ENCODE measurements around the gene LEF1.

Gene LEF1

DNA sequence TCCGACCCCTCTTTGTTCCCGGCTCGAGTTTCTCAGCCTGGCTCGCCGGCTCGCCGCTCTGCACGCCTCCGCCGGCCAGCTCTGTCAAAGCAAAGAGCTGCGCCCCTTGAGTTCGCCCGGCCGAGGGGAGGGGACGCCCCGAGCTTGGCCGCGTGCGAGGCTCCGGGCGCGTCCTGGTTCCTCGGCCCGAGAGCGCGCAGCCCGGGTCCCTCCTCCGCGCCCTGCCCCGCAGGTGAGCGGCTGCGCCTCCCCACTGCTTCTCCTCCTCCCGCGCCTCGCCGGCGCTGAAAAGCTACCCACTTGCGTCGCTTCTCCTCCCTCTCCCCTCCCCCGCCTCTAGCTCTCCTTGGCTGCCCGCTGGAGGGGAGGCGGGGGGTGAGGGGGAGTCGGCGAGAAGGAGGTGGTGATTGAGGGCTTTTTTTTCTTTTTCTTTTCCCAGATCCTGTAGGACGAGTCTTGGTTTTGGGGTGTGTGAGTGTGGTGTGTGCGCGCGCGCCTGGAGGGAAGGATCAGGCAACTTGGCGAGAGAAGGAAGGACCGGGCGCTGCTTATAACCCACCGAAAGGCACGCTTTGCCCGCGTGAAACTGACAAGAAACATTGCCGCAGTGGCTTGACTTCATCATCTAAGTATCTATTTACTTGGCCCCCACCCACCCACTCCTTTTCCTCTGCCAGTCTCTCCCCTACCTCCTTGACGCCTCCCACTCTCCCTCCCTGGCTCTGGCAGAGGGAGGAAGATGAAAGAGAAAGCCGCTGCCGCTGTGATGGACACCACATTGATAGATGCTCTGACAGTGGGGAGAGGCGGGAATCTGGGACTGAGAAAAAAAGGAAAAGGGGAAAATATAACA lies at the start of gene LEF1:
Gene LEF1, minus strand, starts transcription at position 262 of the 853 bp plus-strand sequence. CDS start 1,165 bp downstream, outside the sequence.
- no peak for DNase-seq

DNA sequence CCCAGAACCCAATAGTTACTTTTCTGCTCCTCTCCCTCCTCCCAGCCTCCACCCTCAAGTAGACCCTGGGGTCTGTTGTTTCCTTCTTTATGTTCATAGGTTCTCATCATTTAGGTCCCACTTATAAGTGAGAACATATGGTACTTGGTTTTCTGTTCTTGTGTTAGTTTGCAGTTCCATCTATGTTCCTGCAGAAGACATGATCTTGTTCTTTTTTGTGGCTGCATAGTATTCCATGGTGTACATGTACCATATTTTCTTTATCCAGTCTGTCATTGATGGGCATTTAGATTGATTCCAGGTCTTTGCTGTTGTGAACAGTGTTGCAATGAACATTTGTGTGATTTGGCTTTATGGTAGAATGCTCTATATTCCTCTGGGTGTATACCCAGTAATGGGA lies 47.8 kb upstream of the LEF1 start:
- no peak for DNase-seq

DNA sequence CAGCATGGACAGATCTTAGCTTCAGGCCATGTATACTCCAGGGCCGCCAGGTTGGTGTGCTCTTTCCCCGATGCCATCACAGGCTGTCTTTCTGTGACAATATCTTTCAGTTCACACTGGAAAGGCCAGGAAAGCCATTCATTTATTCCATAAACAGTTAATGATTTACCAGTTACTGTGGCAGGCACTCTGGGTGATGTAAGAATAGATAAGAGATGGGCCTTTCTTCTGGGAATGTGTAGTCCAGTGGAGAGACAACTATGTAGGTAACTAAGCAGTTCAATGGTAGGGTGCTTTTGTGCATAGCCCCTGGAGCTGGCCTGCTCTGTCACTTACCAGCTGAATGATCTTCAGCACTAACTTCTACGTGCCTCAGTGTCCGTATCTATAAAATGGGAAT lies 46.3 kb upstream of the LEF1 start:
- no peak for DNase-seq

DNA sequence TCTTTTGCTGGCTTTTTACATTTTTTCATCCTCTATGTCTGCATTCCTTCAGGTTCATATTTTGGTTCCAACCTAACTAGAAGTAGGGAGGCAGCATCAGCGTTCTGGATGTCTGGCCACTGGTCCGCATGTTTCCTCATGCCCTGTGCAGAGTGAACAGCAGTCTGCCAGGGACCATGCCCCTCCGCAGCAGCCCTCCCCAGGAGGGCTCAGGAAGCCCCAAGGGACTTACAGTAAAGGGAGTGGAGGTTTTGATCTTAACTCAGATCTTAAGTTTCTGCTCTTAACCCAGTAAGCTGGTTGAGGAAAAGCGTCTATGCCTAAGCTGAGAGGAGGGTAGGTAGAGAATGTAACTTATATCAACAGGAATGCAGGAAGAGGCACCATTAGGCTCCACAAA lies 45.0 kb upstream of the LEF1 start:
- DNase-seq: no peak

DNA sequence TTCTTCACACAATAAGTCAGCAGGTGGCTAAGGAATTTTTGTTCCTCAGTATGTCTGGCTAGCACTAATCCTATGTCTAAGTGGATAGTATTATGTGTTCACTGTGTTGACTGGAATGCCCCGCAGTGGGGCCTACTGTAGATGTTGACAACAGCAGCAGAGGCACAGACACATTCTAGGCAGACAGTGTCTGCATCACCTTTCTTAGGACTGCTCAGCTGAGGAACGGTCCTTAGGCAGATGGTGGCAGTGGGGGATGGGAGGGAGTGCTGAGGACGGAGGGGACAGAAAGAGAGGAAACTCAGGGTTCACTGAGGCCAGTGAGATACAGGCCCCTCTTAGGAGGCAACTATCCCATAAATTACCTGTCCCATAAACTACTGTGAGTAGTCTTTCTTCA lies 44.6 kb upstream of the LEF1 start:
- DNase-seq: no peak

DNA sequence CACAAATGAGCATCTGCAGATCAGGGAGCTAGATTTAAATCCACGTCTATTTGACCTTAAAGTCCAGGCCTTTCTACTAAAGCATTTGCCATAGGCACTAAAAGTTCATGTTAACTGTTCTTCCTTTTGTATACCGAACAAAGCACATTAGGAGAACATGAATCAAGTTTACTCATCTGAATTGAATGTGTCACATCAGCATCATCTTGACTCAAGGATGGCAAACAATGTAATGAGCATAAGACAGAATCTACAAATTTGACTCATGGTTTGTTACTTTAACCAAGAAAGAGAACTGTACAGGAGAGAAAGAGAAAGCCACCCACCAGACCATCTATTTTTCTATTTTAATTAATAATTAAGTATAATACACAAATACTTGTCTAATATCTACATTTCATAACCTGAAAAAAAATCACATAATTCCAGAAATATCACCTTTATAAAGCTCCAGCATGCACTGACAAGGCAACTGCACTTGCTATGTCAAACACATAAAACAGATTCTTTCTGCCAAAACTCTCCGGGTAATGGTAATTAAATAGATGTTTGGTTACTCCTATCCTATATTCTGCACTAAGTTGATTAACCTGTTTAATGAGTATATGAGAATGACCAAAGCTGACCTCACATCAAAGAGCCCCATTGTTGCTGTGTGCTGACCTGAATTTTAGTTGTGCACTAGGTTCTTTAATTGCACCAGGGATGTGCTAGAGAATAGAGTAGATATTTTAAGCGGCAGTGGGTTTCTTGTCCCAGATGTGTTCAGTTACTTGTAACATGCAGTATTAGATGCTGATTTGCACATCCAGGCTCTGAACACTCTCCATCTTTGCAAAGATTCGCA lies 42.5 kb upstream of the LEF1 start:
- no peak for DNase-seq

DNA sequence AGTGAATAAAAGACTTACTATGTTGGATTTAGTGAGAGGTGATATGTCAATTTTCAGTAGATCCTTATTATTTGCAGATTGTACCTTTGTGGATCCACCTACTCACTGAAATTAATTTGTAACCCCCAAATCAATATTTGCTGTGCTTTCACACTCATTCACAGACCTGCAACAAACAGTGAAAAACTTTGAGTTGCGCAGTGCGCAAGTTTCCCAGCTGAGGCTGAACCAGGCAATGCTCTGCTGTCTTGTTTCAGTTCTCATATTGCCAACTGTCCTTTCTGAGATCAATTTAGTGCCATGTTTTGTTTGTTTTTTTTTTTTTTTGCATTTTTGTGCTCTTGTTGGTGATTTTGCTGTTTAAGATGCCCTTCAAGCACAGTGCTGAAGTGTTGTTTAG lies 40.8 kb upstream of the LEF1 start:
- no peak for DNase-seq

DNA sequence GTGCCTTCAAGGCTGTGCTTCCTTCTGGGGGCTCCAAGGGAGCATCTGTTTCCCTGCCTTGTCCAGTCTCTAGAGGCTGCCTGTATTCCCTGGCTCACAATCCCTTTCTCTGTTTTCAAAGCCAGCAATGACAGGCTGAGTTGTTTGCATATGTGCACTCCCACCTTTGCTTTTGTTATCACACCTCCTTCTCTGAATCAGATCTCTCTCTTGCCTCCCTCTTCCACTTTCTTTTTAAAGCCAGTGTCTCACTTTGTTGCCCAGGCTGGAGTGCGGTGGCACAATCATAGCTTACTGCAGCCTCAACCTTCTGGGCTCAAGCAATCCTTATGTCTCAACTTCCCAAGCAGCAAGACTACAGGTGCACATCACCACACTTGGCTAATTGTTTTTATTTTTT lies 37.1 kb upstream of the LEF1 start:
- DNase-seq: no peak

DNA sequence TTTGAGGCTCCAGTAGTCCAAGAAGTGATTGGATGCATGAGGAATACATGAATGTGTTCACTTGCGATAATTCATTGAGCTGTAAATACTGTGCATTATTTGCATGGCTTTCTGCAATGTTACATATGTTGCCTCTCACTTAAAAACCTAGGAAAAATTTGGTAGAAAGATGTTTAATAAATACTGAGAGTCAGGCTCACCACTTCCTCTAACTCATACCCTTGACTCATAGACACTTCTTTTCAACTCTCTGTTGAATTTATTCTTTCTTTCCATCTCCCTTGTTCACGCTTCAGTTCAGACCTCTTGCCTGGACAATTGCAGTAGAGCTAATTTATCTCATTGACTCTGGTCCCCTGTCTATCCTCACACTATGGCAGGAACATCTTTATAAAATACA lies 35.8 kb upstream of the LEF1 start:
- no peak for DNase-seq

DNA sequence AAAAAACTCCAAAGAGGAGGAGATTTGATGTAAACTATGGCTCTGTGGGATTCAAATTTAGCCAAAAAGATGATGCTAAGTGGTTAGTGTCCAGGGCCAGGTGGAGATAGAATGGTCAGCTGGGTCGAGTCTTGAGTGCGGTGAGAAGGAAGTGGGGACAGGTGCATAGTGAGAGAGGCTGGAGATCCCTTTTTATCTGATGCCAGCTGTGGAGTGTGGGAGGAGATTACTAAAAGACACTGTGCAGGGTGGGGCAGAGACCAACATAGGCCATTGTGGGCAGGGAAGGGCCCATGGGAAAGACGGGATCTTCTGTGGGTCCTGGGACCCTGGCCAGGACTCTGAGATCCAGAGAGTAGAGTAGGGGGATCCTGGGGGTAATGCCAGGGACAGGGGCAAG lies 34.6 kb upstream of the LEF1 start:
- no peak for DNase-seq

DNA sequence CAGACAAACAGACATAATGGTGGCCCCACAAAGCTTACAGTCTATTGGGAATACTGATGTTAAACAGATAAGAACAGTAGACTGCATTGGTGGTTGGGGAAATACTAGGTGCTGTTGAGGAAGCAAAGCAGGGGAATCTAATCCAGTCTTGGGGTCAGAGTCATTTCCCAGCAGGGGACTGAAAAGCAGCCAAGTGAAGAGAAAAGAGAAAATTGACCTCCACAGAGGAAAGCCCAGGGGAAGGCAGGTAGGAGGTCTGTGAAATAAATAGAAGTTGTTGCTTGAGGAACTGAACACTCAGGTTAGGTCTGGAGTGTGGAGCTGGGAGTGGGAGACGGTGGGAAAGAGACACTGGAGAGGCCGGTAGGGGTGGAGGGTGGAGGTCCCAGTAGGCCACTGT lies 33.0 kb upstream of the LEF1 start:
- no peak for DNase-seq

DNA sequence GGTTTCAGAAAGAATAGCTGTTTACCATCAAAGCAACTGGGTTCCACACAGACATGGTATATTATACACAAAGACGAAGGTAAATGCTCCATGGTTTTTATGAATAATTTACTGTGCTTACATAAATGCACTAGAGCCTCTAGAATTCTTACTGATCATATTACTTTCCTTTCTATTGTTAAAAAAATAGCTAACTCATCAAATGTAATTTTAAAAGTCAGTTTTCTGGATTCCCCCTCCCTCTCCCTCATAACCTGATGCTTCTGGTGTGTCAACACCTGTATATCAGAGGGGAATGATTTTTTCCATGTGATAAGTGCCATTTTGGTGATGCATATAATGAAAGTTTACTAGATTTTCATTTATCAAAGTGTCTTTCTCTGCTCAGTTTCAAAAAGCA lies 31.1 kb upstream of the LEF1 start:
- no peak for DNase-seq

DNA sequence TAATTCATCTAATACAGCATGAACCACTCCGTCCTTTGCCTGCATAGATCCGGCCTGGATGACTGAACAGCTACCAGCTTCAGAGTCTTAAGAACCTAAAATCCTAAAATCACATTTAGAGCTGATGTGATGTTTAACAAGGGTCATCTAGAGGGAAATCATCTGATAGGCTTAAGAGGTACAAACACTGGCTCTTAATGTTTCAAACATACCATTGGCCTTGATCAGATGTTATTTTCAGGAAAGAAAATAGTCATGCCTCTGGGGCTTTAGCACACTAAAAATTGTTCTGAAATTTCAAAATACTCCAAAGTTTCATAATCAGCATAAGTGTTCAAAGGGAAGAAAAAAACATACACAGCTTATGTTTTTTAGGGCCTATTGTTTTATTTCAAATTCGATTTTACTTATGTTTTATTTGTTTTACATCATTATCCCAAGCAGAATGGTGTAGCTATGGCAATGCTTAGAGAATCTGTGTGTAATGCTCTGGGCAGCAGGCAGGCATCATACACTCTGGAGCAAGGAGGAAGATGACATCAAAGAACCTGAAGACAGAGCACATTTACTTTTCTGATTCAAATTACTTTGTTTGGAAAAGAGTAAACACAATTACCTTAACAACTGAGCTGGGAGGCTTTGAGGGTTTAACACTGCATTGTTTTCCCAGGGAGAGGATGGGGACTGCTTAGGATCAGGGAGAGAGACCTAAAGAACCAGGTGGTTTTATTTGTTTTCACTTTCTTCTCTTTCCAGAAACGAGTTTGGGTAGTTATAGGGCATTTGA lies 25.3 kb upstream of the LEF1 start:
- DNase-seq: no peak

DNA sequence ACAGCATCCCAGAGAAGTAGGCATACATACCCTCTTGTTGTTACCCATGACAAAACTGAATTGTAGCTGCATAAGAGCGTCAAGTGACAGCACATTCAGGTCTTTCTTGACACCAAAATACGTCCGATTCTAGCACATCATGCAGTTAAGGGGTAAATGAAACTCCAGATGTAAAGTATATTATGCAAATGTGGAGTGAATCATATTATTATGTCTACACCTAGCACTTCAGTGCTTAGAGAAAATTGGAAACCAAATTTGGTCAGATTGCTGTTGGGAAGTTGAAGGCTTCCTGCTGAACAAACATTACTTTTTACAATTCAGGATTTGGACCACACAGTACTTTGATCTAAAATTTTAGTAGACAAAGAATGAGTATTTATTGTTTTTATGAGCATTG lies 24.2 kb upstream of the LEF1 start:
- no peak for DNase-seq

DNA sequence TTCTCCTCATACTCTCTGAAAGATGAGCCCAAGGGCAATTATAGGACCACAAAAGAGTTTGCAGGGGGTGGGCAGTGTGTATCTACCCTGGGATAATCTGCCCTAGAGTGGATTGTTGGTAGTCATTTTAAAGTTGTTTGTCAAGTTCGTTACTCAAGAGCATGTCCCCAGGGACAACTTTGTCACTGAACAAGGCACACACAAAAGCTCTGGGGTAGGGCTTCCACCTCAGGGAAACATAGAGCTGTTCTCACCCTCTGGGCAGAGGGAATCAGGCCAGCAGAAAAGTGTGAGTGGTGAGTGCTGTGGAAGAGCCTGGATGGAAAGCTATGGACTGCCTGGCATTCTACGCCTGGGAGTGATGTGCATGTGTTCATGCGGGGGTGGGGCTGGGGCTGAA lies 23.3 kb upstream of the LEF1 start:
- DNase-seq: peak; percentile 53

DNA sequence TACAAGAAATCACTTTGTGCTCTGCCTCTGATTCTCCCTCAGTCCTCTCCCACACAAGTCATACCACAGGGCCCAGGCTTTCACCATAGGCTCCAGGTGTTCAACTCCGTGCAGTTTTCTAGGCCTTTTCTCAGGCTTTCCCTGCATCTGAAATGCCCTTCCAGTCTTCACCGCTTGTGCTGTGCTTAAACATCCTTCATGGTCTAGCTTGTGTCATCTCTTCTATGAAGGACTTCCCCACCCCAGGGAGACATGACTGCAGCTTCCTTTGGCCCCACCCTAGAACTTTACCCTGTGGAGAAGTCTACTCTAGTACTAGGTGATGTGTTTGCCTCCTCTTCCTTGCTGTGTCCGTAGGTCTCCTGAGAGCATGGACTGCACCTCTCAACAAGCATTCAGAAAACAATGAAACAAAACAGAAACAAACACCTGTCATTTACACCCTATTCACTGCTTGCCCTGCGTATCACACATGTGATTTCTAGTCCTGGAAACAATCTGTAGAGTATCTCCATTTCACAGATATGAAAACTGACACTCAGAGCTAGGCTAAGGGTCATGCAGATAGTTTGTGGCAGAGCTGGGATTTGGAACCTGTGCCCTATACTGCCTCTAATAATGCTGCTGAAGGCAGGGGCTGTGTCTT lies 22.7 kb upstream of the LEF1 start:
- no peak for DNase-seq

DNA sequence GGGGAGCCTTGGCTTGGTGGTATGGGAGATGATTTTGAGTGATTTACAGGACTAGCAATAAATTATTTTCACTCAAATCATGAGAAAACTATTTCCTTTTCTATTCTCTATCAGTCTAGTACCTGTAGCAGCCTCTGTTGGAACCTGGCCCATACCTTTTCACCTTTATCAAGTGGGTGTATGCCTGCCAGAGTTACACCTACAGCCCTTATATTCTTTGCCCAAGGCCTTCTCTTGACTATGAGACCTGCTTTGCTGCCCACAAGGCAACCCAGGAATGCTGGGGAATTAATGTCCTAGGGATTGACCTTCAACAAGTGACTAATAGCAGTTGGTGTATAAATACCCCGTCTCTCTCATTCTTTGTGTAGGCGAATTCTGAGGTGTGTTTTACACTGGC lies 20.0 kb upstream of the LEF1 start:
- DNase-seq: no peak

DNA sequence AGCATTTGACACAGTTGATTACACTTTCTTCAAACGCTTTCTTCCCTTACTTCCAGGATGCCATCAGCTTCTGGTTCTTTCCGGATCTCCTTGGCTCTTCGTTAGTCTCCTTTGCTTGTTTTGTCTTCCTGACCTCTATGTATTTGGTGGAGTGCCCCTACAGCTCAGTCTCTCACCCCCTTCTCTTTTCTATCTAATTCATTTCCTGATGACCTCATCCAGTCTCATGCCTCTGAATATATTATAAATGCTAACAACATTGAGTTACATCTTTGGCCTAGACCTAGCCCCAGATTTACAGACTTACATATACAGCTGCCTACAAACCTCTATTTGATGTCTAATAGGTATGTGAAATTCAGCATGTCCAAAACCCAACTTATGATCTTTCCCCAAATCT lies 16.5 kb upstream of the LEF1 start:
- DNase-seq: no peak

DNA sequence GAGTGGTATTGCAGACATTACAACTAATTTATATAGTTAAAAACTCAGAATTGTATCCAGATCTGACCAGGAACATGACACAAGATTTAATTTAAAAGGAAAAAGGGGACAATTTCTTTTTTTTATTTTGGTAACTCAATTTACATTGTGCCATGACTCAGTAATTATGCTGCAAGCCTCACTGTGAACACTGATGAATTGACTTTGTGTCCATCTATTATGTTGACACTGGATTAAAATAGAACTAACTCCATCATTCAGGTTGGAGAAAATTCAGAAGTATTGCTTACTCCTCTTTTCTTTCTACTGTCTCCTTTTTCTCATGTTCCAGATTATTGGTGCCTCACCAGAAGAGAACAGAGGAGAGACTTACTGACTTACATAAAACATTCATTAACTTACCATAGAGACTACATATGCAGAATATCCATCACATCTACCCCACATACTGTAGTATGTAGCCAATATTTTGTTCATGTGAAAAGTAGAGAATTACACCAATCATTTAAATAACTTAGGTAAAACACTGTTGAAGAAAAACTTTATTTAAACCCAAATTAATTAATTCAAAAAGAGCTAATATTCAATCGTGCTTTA lies 15.8 kb upstream of the LEF1 start:
- no peak for DNase-seq

DNA sequence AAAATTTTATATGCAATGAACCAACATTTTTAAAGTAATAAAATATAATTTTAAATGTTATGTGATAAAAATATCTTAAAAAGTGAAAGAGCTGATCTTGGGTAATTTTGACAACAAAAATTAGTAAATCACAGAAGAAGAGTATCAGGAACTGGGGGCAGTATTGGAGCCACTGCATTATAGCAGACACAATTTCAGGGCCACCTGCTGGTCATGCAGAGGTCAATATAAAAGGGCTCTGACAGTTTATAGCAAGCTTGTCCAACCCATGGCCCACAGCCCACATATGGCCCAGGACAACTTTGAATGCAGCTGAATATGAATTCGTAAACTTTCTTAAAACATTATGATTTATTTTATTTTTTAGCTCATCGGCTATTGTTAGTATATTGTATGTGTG lies 13.0 kb upstream of the LEF1 start:
- DNase-seq: no peak

DNA sequence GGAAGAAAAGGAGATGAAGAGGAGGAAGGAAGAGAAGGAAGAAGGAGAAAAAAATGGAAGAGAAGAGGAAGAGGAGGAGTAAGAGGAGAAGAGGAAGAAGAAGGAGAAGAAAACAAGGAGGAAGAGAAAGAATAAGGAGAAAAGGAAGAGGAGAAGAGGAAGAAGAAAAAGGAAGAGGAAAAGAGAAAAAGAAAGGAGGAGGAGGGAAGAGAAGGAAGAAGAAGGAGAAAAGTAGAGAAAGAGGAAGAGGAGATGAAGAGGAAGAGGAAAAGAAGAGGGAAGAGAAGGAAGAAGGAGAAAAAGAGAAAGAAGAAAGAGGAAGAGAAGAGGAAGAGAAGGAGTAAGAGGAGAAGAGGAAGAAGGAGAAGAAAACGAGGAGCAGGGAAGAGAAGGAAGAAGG lies 11.8 kb upstream of the LEF1 start:
- no peak for DNase-seq

DNA sequence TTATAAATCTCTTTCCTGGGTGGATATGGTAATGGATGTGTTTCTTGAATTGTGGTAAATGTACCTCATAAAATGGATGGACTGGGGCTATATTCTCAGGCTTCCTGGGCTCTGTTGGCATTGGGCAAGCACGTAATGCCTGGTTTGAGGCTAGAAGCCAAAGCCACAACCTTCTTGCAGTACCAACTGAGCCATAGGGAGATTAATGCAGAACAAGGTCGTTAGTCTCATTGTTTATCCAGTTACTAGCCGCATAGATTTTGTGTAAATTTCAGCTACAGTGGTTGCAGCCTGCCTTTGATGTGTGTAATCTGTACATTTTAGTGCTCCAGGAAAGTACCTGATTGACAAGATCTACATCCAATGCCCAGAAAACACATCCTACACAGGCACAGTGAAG lies 7.2 kb upstream of the LEF1 start:
- DNase-seq: no peak

DNA sequence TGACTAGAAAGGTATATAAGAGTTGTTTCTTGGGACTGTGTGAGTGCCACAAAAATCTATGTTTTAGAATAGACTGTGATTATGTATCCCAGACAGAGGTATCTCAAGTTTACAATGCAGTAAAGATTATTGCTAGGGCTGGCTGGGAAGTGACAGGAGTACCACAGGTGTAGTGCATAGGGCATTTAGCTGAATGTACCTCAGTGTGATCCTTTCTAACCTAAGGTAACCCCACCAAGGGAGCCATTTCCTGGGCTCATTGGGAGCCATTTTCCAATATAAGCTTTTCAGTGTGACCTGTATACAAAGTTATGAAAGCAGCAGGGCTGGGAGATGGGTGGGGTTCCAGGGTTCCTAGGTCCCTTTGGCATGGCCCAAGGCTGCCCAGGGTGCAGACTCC lies 6.1 kb upstream of the LEF1 start:
- no peak for DNase-seq

Measured in NCI-H1436 (cell line).